MM.1S (cell line): Measurements from ENCODE around the gene TAF11L13.

ENCODE experiments used
- DNase-seq: peaks from one replicate; pipeline ENCODE4 v3.0.0-alpha.2; 2015
- H2AFZ ChIP-seq: fragments of 300-600 bp; sonication (generic); 2 replicates; pipeline ENCODE4 v1.6.0; 2016; ENCODE audit warnings: antibody characterized with exemption, low read length
- H3F3A ChIP-seq: fragments of 300-600 bp; sonication (generic); 2 replicates; pipeline ENCODE4 v1.6.1; 2016; ENCODE audit warnings: mild to moderate bottlenecking, antibody characterized with exemption, low read length, moderate library complexity, mixed read lengths; ENCODE audit not compliant: insufficient read depth
- H3K27ac ChIP-seq: fragments of 300-600 bp; sonication (generic); 2 replicates; pipeline ENCODE4 v1.5.1; 2016; ENCODE audit warnings: mild to moderate bottlenecking, low read length
- H3K27me3 ChIP-seq: fragments of 300-600 bp; sonication (generic); replicated peaks from 2 replicates; pipeline ENCODE4 v1.6.0; 2016; ENCODE audit warnings: low read length; ENCODE audit not compliant: insufficient read depth
- H3K36me3 ChIP-seq: fragments of 300-600 bp; sonication (generic); replicated peaks from 2 replicates; pipeline ENCODE4 v1.6.1; 2016; ENCODE audit warnings: mild to moderate bottlenecking, low read length, mixed read lengths; ENCODE audit not compliant: insufficient read depth
- H3K4me1 ChIP-seq: fragments of 300-600 bp; sonication (generic); 2 replicates; pipeline ENCODE4 v1.6.1; 2016; ENCODE audit warnings: low read length, mixed read lengths
- H3K4me2 ChIP-seq: fragments of 300-600 bp; sonication (generic); 2 replicates; pipeline ENCODE4 v1.6.0; 2016; ENCODE audit warnings: low read depth, low read length
- H3K4me3 ChIP-seq: fragments of 300-600 bp; sonication (generic); 2 replicates; pipeline ENCODE4 v1.5.1; 2016; ENCODE audit warnings: low read length, mixed read lengths
- H3K79me2 ChIP-seq: fragments of 300-600 bp; sonication (generic); 2 replicates; pipeline ENCODE4 v1.6.1; 2016; ENCODE audit warnings: mixed run types, low read length, mixed read lengths
- H3K9ac ChIP-seq: fragments of 300-600 bp; sonication (generic); 2 replicates; pipeline ENCODE4 v1.6.1; 2016; ENCODE audit warnings: low read length, mixed read lengths
- H3K9me2 ChIP-seq: fragments of 300-600 bp; sonication (generic); replicated peaks from 2 replicates; pipeline ENCODE4 v1.6.1; 2016; ENCODE audit warnings: mild to moderate bottlenecking, low read length, mixed read lengths; ENCODE audit not compliant: insufficient read depth
- H3K9me3 ChIP-seq: fragments of 300-600 bp; sonication (generic); replicated peaks from 2 replicates; pipeline ENCODE4 v1.6.1; 2016; ENCODE audit warnings: mild to moderate bottlenecking, low read length, mixed read lengths; ENCODE audit not compliant: insufficient read depth
- H4K20me1 ChIP-seq: fragments of 300-600 bp; sonication (generic); 2 replicates; pipeline ENCODE4 v1.6.1; 2016; ENCODE audit warnings: mild to moderate bottlenecking, low read length, moderate library complexity, mixed read lengths; ENCODE audit not compliant: insufficient read depth
- CTCF ChIP-seq: fragments of 300-600 bp; sonication (generic); IDR thresholded peaks from 2 replicates; pipeline ENCODE4 v1.5.1; 2016; ENCODE audit warnings: antibody characterized with exemption, low read length, mixed read lengths
- EZH2 ChIP-seq: fragments of 300-600 bp; sonication (generic); optimal IDR thresholded peaks from 2 replicates; pipeline ENCODE3; 2017; ENCODE audit warnings: low read depth, mild to moderate bottlenecking, antibody characterized with exemption, low read length, mixed read lengths
- EZH2phosphoT487 ChIP-seq: fragments of 300-600 bp; sonication (generic); IDR thresholded peaks from 2 replicates; pipeline ENCODE4 v1.6.1; 2018; ENCODE audit warnings: antibody characterized with exemption, low read length

TAF11L13 gene

GRCh38 chr5:17670353-17670752 lies 38.5 kb downstream of the TAF11L13 start:
- TF ChIP-seq EZH2phosphoT487: no peak
- no peak for TF ChIP-seq EZH2
- no peak for TF ChIP-seq CTCF
- Histone ChIP-seq H3K79me2 (no peaks in the 10 kb centered on the region), H2AFZ (no peak overlapping the region), H4K20me1 (no peaks in the 10 kb centered on the region), H3K27me3 (no peaks in the 10 kb centered on the region), H3K9me2 (no peaks in the 10 kb centered on the region), H3K4me2 (no peak overlapping the region), H3K9ac (no peak overlapping the region), H3F3A (no peaks in the 10 kb centered on the region), H3K27ac (no peak overlapping the region), H3K9me3 (no peaks in the 10 kb centered on the region), H3K4me1 (no peaks in the 10 kb centered on the region), H3K4me3 (no peak overlapping the region), H3K36me3 (no peaks in the 10 kb centered on the region)
- DNase-seq: no peak

- Histone ChIP-seq H3K4me3 (no peak overlapping the region), H4K20me1 (no peaks in the 10 kb centered on the region), H3K27ac (no peak overlapping the region), H3K36me3 (no peaks in the 10 kb centered on the region), H3K4me1 (no peaks in the 10 kb centered on the region), H3K79me2 (no peaks in the 10 kb centered on the region), H3K4me2 (no peak overlapping the region), H3K9me2 (no peaks in the 10 kb centered on the region), H3K9me3 (no peaks in the 10 kb centered on the region), H2AFZ (no peak overlapping the region), H3K27me3 (no peaks in the 10 kb centered on the region), H3F3A (no peaks in the 10 kb centered on the region), H3K9ac (no peak overlapping the region)
- TF ChIP-seq CTCF (no peak), EZH2phosphoT487 (no peak), EZH2 (no peak)
- no peak for DNase-seq
Observed at GRCh38 chr5:17678751-17679324, 47.0 kb downstream of the TAF11L13 start.

GRCh38 chr5:17679597-17680203 lies 47.8 kb downstream of the TAF11L13 start:
- no peak overlapping the region for H3K9ac ChIP-seq
- no peaks in the 10 kb centered on the region for H3K79me2 ChIP-seq
- H3K4me3 ChIP-seq: no peak overlapping the region
- no peaks in the 10 kb centered on the region for H3K9me3 ChIP-seq
- no peak overlapping the region for H3K27ac ChIP-seq
- DNase-seq: no peak
- H3K36me3 ChIP-seq: no peaks in the 10 kb centered on the region
- no peak overlapping the region for H3K4me2 ChIP-seq
- TF ChIP-seq EZH2 (no peak), CTCF (no peak), EZH2phosphoT487 (no peak)
- H3K27me3 ChIP-seq: no peaks in the 10 kb centered on the region
- no peaks in the 10 kb centered on the region for H4K20me1 ChIP-seq
- H3K4me1 ChIP-seq: no peaks in the 10 kb centered on the region
- no peaks in the 10 kb centered on the region for H3K9me2 ChIP-seq
- no peak overlapping the region for H2AFZ ChIP-seq
- H3F3A ChIP-seq: no peaks in the 10 kb centered on the region
